Measurements from ENCODE around the gene TGFBR2. TPM values are rescaled to one million over a fixed set of nuclear protein-coding genes. Genes with fewer than 3 reads are reported as not detected.

TGFBR2 gene
- polyA plus RNA-seq, 1 donor (not counting 4 experiments of a cell fraction or from before 2014, with no cell fraction given): 303 TPM

DNA sequence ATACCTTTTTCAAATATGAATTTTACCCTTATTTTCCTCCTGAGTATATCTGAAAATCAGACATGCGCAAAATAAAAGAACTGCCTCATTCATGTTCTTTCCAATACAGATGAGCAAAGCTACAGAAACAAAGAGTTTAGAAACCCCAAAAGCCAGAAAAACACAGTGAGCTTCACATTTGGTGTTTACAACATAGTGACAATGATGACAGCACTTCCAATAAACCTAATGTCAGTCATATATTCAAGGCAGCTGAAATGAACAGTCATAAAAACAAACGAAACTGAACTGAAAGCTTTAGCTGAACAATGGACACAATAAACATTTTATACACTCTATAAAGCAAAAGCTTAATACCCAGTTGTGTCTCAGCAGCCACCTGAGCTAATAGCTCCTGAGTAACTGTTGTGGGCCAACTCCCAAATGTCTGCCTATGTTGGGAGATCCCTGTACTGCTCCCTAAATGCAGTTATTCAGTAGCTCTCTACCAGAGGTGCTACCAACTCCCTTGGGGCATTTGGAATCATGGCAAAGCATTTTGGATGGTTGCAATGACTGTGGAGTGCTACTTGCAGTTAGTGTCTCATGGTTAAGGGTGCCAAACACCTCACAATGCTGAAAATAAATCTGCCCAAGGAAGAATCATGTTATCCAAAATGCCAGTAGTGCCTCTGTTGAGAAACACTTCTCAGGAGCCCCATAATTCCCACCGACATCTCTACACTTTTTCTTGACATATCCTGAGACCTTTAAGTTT, 131.5 kb downstream of the TGFBR2 start:
- Histone ChIP-seq H3K4me2 (ENCODE audit: control insufficient read depth, extremely low read depth, insufficient read depth, low read depth, low read length) (no peak overlapping the region), H3K9ac (ENCODE audit: control insufficient read depth, extremely low read depth, insufficient read depth, low read length) (no peak overlapping the region), H3K27ac (ENCODE audit: control insufficient read depth, insufficient read depth, low read length) (no peak overlapping the region), H3K9me1 (ENCODE audit: control insufficient read depth, extremely low read depth, insufficient read depth, low read length) (no peaks in the 10 kb centered on the region), H4K20me1 (ENCODE audit: control insufficient read depth, extremely low read depth, insufficient read depth, low read length) (no peaks in the 10 kb centered on the region), H3K79me2 (ENCODE audit: control insufficient read depth, insufficient read depth, low read length) (no peaks in the 10 kb centered on the region), H3K4me3 (ENCODE audit: control insufficient read depth in 2 of 3, extremely low read depth in 1 of 3, insufficient read depth in 2 of 3, low read depth in 1 of 3, low read length in 3 of 3) (no peak overlapping the region), H2AFZ (ENCODE audit: control insufficient read depth, low read length) (no peak overlapping the region), H3K27me3 (ENCODE audit: control insufficient read depth, extremely low read depth, insufficient read depth, low read length) (no peaks in the 10 kb centered on the region), H3K36me3 (ENCODE audit: control insufficient read depth in 2 of 2, extremely low read depth in 1 of 2, insufficient read depth in 2 of 2, low read length in 2 of 2) (no peaks in the 10 kb centered on the region), H3K9me3 (ENCODE audit: control insufficient read depth, low read depth, low read length) (no peaks in the 10 kb centered on the region), H3K4me1 (ENCODE audit: control insufficient read depth, extremely low read depth, insufficient read depth, low read length) (no peaks in the 10 kb centered on the region)
- no peak for TF ChIP-seq CTCF (optimal IDR thresholded peaks at IDR 0.05 in 1 of 3, IDR thresholded peaks at IDR 0.05 in 1 of 3, conservative IDR thresholded peaks at IDR 0.05 in 1 of 3; ENCODE audit: extremely low read depth in 1 of 3, insufficient read depth in 2 of 3, low read length in 3 of 3)
- TF ChIP-seq EZH2 (IDR thresholded peaks at IDR 0.05; ENCODE audit: low read length): no peak
- FAIRE-seq (peak; percentile 5), DNase-seq (ENCODE audit: low read depth, low spot score) (no peak)
- dilution Hi-C loops (cut with MboI; ENCODE audit: extremely low pct_ligation_motif_present, low sequenced_read_pairs): no loop called here

GRCh38 chr3:30738605-30739004, 132.2 kb downstream of the TGFBR2 start:
- dilution Hi-C loops (cut with MboI; ENCODE audit: extremely low pct_ligation_motif_present, low sequenced_read_pairs): no loop called here
- no peaks in the 10 kb centered on the region for H3K9me3 ChIP-seq (ENCODE audit: control insufficient read depth, low read depth, low read length)
- no peak for FAIRE-seq

More at GRCh38 chr3:30738605-30739004, 132.2 kb downstream of the TGFBR2 start:
- no peak for DNase-seq (ENCODE audit: low read depth, low spot score)
- Histone ChIP-seq H3K27ac (ENCODE audit: control insufficient read depth, insufficient read depth, low read length) (no peak overlapping the region), H3K4me2 (ENCODE audit: control insufficient read depth, extremely low read depth, insufficient read depth, low read depth, low read length) (no peak overlapping the region), H4K20me1 (ENCODE audit: control insufficient read depth, extremely low read depth, insufficient read depth, low read length) (no peaks in the 10 kb centered on the region), H3K36me3 (ENCODE audit: control insufficient read depth in 2 of 2, extremely low read depth in 1 of 2, insufficient read depth in 2 of 2, low read length in 2 of 2) (no peaks in the 10 kb centered on the region), H3K27me3 (ENCODE audit: control insufficient read depth, extremely low read depth, insufficient read depth, low read length) (no peaks in the 10 kb centered on the region), H3K4me1 (ENCODE audit: control insufficient read depth, extremely low read depth, insufficient read depth, low read length) (no peaks in the 10 kb centered on the region), H3K9me1 (ENCODE audit: control insufficient read depth, extremely low read depth, insufficient read depth, low read length) (no peaks in the 10 kb centered on the region), H3K9ac (ENCODE audit: control insufficient read depth, extremely low read depth, insufficient read depth, low read length) (no peak overlapping the region), H2AFZ (ENCODE audit: control insufficient read depth, low read length) (no peak overlapping the region), H3K4me3 (ENCODE audit: control insufficient read depth in 2 of 3, extremely low read depth in 1 of 3, insufficient read depth in 2 of 3, low read depth in 1 of 3, low read length in 3 of 3) (no peak overlapping the region), H3K79me2 (ENCODE audit: control insufficient read depth, insufficient read depth, low read length) (no peaks in the 10 kb centered on the region)
- no peak for TF ChIP-seq CTCF (optimal IDR thresholded peaks at IDR 0.05 in 1 of 3, IDR thresholded peaks at IDR 0.05 in 1 of 3, conservative IDR thresholded peaks at IDR 0.05 in 1 of 3; ENCODE audit: extremely low read depth in 1 of 3, insufficient read depth in 2 of 3, low read length in 3 of 3)
- no peak for TF ChIP-seq EZH2 (IDR thresholded peaks at IDR 0.05; ENCODE audit: low read length)

Data from keratinocyte (primary cell).